ENCODE measurements around the gene AMPD2.

Gene AMPD2

DNA sequence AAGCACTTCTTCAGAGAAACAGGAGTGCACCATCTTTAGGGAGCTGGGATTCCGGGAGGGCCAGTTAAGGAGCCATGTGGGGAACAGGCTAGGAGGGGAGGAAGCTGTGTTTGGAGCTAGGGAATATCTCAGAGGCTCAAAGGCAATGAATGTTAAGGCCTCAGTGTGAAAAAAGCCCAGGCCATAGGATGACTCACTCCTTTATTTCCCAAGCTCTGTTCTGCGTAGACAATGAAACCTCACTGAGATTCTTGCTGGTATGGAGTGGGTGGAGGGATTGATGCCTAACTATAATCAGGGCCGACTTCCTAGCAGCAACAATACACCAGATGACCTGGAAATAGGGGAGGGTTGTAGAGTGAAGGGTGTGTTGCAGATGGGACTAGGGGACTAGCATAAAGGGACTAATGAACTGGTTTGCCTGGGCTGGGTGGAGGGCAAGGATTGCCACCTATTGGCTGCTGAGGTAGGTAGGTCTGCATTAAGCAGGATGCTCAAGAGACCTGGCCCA, 2.3 kb upstream of the AMPD2 start:
- peak; percentile 79 for DNase-seq (ENCODE audit: low read depth)

DNA sequence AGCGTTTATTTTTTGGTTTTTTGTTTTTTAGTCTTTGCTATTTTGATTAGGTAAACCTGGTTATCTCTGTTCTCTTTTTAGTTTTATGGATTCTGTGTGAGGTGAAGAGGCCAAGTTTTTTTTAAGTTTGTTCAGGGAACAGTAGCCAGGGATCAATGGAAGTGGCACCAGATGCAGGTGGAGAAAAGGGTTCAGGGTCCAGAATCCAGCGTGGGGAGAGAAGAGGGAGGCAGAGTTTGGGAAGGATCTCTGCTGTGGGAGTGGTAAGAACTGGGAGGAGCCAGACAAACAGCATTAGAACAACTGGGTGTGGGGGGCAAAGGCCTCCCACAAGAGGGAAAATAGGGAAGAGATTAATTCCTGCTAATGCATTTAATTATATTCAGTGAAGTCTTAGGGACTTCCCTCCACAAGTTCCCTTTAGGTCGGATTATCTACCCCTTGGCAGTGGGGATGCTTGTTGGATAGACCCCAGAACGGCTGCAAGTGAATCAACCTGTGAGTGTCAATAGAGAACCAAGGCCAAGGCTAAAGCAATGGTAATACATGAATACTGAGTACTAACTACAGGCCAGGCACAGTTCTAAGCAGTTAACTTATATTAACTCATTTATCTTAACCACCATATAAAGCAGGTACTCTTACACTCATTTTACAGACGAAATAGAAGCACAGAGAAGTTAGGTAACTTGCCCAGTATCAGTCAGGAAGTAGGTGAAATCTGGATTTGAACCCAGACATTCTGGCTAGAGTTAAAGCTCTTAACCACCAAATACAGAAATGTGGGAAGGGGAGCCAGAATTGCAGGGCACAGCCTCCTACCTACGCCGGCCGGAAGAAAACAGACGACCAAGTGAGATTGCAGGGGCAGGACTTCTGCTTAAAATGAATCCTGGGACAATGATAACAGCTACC, 719 bp upstream of the AMPD2 start:
- no peak for DNase-seq (ENCODE audit: low read depth)

DNA sequence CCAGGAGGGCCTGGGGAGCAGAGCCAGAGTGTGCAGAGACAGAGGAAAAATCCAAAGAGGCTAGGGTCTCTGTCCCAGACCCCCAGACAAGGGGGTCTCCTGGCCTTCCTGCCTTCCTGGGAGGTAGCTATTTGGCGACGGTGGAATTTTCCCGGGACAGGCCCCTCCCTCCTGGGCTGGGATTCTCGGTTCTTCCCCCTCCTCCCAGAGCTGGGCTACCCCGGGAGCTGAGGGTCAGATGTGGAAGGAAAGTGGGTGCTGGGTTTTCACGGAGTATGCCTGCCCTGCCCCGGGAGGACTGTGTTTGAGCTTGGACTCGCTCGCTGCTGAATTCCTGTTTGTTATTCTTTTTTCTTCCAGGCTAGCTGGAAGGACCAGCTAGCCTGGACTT, 759 bp downstream of the AMPD2 start:
- DNase-seq (ENCODE audit: low read depth) = peak; percentile 42

DNA sequence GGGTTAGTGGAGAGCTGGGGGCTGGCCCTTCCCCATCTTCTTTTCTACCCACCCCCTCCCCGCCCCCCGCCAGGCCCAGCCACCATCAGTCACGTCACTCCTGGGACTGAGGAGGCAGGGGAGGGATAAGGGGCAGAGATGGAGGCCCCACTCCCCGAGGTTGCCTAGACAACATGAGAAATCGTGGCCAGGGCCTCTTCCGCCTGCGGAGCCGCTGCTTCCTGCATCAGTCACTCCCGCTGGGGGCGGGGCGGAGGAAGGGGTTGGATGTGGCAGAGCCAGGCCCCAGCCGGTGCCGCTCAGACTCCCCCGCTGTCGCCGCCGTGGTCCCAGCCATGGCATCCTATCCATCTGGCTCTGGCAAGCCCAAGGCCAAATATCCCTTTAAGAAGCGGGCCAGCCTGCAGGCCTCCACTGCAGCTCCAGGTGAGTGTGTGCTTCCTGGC, 1.2 kb downstream of the AMPD2 start:
- DNase-seq (ENCODE audit: low read depth) = peak; percentile 91

DNA sequence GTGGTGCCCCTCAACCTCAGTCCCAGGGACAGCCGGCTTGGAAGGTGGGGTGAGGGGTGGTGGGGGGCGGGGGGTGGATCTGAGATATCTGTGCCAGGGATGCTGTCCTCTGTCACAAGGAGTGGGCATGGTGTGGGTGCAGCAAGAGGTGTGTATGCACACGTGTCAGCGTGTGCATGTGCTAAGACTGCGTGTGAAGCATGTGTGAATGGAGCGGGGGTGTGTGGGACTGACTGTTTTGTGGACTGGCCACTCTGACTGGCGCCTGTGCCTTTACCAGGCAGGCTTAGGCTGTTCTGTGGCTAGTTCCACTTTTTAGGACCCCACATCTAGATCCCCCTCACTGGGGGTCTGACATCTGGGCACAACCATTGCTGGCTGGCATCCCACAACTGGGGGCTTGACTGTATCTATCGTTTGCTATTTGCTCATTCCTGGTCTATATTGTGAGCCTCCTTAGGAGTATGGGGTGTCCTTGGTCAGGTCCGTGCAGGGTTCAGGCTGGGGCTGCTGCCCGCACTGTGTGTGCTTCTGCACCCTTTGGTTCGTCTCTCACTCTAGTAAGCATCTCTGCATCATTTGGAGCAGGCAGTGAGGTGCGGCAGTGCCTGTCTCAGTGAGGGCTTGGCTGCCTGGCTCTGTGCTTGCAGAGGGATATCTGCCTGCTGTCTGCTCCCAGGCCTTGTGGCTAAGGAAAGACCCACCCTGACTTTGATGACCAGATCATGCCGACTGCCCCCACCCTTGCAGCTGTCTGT, 1.9 kb downstream of the AMPD2 start:
- no peak for DNase-seq (ENCODE audit: low read depth)

DNA sequence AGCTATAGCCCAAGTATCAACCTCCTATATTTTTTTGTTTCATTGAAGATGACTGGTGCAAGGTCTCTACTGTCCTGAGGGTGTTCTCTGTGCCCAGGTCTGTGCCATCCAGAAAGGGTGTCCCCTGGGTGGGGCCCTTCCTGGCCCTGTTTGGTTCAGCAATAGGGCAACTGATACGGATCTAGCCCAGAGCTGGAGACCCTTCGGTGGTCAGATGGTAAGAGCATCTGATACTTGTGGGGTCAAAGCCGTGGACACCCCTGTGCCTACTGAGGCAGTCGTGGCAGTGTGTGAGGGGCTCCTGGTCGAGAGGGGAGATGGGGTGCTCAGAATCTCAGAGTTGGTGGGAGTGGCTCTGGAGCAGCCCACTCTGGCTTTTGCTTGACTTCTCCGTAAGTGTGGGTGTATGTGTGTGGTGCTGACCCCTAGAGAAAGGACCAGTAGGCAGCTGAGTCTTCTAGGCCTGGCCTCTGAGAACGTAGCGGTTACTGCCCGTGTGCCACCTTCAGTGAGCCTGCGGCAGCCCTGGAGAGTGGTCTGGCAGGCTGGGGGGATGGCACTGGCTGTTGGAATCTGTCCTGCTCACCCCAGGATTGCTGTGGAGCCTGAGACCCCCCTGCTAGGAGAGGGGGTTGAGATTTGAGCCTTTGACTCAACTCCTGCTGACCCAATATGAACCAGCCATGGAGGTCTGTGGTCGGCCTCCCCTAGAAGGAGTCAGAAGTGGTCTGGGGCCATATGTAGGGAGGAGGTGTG, 2.7 kb downstream of the AMPD2 start:
- no peak for DNase-seq (ENCODE audit: low read depth)

DNA sequence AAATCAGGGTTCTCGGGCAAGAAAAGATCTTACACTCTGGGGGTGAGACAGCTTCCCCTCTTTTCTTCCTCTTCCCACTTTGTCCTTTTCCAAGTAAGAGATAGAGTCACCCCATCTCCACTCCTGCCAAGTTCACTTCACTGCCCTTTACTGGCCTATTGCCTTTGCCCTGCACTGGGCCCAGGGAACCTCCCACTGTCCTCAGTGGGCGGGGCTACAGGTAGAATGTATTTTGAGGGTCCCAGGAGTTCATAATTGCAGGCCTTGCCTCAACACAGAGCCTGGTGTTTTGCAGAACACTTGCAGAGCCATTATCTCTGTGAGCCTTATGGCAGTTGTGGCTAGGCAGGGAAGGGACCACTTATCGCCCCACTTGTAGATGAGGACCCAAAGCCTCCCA, 3.3 kb downstream of the AMPD2 start:
- DNase-seq (ENCODE audit: low read depth) = no peak

DNA sequence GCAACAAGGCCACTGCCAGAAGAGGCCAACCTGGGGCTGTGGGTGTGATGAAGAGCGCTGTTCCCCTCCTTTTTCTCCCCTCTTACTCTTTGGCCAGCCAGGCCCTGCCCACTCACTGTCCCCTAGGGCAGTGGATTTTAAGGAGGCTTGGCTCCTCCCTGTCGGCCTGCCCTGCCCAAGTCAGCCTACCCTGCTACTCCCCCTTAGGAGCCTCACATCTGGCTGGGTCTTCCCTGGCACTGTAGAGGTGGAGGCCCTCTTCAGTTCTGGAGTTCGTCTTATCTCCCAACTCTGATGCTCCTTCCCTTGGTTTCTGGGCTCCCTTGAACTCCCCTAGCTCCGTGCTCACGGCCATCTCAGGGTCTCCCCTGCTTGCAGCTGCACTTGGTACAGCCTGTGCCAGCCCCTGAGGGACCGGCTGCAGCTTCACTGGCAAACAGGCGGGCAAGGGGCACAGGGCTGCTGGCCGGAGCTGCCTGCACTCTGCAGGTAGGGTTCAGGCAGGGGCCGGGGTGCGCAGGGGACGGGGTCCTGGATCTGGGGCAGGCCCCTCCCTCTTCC, 4.0 kb downstream of the AMPD2 start:
- no peak for DNase-seq (ENCODE audit: low read depth)

DNA sequence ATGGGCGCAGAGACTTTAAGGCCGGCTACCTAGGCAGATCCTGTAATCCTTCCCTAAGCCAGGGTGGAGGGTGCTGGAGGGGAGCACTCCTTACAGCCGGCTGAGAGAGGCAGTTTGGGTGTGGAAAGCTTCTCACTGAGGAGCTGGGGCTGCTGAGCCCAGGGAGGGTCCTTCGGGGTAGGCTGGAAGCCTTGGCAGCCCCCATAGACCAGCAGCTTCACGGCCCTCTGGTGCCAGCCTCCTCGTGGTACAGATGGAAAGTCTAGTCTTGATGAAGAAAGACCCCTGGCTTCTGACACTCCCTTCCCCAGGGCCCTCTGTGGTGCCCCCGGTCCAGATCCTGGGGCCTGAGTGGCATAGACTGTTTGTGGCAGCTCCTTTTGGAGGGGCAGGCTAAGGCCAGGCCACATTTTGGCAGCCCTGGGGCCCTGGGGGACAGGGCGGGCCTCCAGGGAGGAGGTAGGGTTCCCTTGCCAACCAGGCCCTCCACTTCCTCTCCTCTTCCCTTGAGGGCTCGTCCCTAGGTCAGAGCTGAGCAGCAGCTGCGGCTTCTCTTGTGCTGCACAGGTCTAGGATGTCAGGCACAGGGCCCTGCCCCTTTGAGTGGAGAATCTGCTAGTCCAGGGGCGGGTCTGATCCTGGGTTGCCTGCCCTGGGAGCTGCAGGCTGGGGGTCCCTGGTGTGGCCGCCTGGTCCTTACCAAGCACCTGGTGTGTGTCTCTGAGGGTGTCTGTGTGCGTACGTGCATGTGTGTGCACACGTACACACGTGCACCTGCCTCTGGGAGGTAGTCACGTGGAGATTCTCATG, 4.8 kb downstream of the AMPD2 start:
- DNase-seq (ENCODE audit: low read depth) = no peak

DNA sequence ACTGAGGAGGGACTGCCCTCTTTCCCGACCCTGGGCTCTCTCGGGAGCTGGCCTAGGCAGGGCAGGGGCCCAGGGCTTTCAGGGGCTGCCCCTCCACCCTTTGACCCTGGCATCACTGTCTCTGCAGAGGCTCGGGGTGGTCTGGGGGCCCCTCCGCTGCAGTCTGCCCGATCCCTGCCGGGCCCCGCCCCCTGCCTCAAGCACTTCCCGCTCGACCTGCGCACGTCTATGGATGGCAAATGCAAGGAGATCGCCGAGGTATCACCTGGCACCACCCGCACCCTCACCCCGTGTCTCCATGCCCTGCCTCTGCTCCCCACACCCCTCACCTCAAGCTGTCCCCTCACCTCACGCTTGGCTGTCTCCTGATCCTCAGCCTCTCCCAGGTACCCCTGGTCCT, 5.5 kb downstream of the AMPD2 start:
- no peak for DNase-seq (ENCODE audit: low read depth)

DNA sequence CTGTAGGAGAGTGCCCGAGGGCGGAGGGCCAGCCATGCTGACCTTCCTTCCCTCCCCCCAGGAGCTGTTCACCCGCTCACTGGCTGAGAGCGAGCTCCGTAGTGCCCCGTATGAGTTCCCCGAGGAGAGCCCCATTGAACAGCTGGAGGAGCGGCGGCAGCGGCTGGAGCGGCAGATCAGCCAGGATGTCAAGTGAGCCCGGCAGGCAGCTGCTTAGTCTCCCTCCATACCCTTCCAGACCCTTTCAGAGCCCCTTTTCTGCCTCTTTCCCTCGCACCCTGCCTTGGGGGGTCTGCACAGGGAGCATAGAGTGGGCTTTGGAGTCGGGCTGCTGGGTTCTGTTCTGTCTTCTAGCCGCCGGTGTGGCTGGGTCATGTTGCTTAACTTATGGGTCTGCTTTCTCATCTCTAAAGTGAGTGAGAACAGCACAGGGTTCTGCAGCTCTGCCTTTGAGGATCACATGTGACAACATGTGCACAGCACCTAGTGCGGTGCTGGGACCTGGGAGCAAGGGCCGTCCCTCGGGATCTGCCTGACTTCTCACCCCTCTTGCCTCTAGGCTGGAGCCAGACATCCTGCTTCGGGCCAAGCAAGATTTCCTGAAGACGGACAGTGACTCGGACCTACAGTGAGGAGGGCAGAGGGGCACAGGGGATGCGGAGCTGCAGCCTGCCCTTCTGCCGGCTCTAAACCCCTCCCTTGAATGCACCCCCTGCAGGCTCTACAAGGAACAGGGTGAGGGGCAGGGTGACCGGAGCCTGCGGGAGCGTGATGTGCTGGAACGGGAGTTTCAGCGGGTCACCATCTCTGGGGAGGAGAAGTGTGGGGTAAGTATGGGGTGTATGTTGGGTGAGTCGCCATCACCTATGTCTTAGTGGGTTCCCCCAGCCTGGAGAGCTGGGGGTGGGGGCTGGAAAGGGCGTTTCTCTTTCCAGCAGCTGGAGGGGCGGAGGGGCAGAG, 6.2 kb downstream of the AMPD2 start:
- DNase-seq (ENCODE audit: low read depth) = no peak

DNA sequence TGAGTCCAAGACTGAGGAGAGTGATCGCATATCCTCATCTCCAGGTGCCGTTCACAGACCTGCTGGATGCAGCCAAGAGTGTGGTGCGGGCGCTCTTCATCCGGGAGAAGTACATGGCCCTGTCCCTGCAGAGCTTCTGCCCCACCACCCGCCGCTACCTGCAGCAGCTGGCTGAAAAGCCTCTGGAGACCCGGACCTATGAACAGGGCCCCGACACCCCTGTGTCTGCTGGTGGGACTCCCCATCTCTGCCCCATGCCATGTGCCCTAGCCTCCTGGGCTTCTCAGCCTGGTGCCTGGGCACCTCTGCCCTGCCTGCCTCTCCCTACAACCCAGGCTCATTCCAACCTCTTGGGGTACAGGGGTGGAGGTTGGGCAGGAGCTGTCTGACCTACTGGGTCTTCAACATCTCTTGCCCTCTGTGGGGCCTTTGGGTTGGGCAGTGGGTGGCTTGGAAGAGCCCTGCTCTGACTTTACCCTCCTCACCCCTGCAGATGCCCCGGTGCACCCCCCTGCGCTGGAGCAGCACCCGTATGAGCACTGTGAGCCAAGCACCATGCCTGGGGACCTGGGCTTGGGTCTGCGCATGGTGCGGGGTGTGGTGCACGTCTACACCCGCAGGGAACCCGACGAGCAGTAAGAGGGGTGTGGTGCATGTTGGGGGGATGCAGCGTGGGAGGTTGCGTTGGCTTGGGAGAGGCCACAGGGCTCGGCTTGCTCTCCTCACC, 7.2 kb downstream of the AMPD2 start:
- no peak for DNase-seq (ENCODE audit: low read depth)

DNA sequence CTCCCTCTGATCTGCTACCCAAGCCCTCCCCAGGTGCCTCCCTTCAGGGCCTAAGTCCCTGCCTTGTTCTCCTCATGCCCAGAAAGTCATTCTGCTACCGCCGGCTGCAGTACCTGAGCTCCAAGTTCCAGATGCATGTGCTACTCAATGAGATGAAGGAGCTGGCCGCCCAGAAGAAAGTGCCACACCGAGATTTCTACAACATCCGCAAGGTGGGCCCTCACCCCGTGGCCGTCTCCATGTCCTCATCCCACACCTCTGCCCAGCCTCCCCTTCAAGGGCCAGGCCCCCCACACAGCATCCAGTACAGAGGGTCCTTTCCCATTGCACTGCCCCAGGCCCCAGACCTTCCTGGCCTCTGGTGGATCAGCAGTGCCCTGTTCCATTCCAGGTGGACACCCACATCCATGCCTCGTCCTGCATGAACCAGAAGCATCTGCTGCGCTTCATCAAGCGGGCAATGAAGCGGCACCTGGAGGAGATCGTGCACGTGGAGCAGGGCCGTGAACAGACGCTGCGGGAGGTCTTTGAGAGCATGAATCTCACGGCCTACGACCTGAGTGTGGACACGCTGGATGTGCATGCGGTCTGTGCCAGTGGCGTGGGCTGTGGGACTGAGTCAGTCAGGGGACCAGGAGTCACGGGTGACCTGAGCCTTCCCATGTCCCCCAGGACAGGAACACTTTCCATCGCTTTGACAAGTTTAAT, 8.2 kb downstream of the AMPD2 start:
- DNase-seq (ENCODE audit: low read depth) = no peak

DNA sequence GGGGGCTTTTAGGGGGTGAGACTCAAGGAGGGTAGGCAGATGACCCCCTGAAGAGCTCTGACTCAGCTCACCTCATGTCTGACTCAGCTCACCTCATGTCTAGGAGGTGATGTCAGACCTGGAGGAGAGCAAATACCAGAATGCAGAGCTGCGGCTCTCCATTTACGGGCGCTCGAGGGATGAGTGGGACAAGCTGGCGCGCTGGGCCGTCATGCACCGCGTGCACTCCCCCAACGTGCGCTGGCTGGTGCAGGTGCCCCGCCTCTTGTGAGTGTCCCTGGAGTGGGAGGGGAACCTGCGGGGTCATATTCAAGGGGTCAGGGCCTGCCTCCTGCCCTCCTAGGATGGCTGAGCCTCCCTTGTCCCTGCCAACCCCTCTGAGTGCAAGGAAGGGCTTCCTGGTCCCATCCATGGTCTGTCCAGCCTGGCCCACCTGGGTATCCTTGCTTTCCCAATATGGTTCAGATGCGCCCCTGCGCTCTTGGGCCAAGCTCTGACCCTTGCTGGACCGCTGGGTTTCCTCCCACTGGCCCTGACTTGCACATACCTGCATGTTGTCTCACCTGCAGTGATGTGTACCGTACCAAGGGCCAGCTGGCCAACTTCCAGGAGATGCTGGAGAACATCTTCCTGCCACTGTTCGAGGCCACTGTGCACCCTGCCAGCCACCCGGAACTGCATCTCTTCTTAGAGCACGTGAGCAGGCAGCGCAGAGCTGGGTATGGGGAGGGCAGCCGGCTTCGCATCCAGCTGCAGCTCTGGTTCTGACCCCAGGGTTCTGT, 9.1 kb downstream of the AMPD2 start:
- DNase-seq (ENCODE audit: low read depth) = no peak

DNA sequence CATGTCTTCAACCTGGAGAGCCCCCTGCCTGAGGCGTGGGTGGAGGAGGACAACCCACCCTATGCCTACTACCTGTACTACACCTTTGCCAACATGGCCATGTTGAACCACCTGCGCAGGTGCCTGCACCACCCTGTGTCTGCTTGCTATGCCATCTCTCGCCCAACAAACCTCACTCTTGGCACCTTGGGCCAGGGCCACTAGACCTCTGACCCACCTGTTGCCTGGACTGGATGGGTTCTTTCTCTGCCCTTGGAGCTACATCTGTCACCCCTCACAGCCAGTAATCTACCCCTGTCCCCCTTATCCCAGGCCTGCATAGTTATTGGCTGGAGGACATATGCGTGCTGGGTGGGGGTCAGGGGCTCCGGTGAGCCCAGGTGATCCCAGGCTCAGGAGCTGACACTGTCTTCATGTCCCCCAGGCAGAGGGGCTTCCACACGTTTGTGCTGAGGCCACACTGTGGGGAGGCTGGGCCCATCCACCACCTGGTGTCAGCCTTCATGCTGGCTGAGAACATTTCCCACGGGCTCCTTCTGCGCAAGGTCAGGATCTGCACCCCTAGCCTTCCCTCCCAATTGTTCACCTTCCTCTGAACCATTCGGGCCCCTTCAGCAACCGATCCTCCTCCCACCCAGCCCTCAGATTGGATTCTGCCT, 9.9 kb downstream of the AMPD2 start:
- no peak for DNase-seq (ENCODE audit: low read depth)

DNA sequence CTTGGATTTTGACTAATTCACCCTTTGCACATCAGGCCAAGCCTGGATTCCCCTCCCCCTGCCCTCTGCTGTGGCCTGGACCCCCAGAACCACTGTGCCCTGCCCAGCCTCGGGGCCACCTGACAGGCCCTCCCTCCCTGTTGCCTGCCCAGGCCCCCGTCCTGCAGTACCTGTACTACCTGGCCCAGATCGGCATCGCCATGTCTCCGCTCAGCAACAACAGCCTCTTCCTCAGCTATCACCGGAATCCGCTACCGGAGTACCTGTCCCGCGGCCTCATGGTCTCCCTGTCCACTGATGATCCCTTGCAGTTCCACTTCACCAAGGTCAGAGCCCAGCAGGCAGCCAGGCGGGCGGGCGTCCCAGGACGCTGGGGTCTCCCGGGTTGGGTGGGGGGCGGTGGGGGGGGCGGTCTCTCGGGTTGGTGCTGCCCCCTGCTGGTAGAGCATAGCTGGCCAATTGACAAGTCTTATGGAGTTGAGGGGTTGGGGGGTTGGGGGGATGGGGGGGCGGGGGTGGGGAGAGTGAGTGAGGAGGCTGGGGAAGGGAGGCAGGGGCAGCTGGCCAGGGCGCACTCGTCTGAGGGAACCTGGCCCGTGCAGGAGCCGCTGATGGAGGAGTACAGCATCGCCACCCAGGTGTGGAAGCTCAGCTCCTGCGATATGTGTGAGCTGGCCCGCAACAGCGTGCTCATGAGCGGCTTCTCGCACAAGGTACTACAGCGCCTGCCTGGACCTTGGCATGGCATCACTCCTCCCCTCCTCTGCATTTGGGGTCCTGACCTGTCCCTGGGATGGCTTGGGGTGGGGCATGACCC, 10.7 kb downstream of the AMPD2 start:
- DNase-seq (ENCODE audit: low read depth) = no peak
